ENCODE results near the gene SKAP1.

GRCh38 chr17:48386826-48387225 lies 43.2 kb downstream of the SKAP1 start:
- TF ChIP-seq POLR2A (IDR thresholded peaks at IDR 0.05; ENCODE audit: low read length), result no peak
- no peak for TF ChIP-seq GATA1 (IDR thresholded peaks at IDR 0.05; ENCODE audit: low read depth, low read length)

Measured in erythroblast (primary cell).